Stimulated activated CD4-positive, alpha-beta T cell treated with anti-CD3 and anti-CD28 coated beads, Interleukin-15, amount 100 ng/mL, for 1 hour (primary cell): ENCODE measurements around the gene GRID1.

Experiments
- DNase-seq, 2 donors: peaks; one replicate each; pipeline ENCODE4 v3.0.0-alpha.2; 2020; ENCODE audit warnings: low read depth in 1 of 2, low spot score in 1 of 2

Gene GRID1

DNA sequence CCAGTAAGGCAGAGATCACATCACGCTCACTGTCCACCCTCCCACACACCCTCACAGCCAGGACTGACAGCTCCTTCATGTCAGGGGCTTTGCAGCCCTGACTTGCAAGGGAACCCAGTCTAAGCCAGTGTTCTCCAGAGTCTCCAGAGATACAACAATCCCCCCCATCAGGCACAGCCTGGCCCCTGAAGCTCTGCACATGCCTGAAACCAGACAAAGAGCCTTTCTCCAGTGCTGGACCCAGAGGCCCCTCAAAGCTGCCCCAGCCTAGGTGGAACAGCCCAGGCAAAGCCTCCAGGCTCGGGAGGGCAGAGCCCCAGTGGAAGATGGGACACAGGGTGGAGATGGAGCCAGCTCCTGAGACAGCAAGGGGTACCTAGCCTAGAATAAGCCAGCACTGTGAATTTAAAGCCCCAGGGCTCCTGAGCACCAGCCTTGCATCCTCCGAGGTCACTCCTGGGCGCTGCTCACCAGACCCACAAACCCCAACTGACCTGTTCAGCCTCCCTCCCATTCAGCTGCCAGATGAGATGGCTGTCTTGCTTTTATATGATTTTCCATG, 50.2 kb downstream of the GRID1 start:
- no peak for DNase-seq

DNA sequence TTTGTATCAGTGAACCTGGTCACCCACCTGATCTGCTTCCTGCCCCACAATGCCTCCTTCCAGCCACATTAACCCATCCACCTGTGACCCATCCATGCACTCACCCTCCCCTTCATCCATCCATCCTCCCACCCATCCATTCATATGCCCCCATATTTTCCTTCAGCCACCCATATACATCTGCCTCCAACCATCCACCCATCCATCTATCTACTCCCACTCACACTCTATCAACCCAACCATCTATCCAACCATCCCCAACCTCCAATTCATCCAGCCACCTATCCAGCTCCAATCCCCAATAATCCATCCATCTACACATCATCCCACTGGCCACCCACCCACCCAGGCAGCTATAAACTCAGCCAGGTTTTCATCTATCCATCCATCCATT, 51.0 kb downstream of the GRID1 start:
- no peak for DNase-seq

DNA sequence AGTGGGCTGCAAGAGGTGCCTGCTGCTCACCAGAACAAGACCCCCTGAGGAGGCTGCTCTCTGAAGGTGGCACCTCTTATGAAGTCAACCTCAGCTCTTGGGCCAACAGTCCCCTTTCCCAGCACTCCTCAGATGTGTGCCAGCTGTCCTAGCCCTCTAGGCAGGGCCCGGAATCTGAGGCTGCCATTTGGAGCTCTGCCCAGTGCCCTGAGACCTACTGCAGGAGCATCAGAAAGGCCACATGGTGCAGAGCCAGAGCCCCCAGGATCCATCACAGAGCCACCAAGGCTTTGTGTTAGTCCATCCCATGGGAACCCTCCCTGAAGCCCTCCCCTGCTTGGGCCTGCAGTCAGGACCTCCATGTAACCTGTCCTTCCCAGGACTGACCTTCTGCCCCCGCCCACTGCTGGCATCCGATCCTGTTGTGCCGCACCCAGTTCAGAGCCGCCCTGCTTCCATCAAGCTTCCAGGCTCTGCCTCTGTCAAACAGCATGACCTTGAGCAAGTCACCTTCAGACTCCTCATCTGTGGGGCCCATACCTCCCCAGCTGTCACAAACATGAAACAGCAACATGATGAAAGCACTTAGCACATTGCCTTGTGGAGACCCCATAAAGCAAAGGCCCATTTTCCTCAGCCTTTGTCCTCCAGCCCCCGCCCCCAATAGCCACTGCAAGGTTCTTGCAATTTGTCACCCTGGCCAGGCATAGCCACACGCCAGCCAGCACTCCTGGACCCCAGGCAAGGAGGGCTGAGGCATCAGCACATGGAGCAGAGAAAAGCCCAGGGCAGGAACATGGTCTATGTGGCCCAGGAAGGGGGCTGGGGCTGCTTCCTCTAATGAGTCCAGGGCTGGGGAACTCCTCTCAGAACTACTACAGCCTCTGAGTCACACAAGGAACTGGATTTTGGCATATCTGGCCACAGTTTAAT, 51.7 kb downstream of the GRID1 start:
- no peak for DNase-seq

DNA sequence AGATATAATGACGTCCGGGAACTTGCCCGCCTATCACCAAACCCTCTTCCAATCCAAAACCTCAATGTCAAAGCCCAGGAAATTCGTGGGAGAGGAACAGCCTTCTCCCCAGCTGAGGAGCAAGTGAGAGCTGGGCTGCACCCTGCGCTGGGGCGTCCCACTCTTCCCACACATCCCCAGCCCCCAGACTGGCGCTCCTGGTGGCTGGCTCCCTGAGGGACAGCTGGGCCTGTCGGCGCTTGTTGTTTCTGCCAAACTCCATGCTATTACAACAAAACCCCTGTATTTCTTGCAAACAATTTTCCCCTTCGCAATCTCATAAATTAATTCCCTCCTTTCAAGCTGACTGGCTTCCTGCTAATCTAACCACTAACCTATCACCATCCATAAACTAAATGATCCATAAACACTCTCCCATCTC, 53.0 kb downstream of the GRID1 start:
- DNase-seq = no peak

DNA sequence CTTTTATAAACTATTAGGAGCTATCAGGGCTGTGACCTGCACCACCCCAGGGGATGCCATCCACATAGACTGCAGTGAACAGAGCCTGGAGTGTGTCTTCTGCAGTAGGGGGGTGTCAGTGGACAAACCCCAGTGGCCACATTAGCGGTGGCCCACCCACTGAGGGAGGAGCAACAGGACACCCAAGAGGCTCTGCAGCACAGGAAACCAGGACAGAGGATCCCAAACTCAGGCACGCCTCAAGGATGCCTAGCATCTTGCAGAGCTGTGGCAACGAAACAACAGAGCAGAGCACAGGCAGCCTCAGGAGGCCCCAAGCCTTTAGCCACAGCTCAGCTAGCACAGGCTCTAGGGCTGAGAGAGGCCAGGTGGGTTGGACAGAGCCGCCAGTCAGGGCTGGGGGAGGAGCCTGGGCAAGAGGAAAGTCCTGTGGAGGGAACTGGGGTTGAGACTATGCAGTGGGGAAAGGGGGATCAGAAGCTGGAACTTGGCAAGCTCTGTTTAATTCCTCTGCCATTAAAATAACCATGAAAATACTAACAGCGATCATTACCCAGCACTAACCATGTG, 53.8 kb downstream of the GRID1 start:
- no peak for DNase-seq

DNA sequence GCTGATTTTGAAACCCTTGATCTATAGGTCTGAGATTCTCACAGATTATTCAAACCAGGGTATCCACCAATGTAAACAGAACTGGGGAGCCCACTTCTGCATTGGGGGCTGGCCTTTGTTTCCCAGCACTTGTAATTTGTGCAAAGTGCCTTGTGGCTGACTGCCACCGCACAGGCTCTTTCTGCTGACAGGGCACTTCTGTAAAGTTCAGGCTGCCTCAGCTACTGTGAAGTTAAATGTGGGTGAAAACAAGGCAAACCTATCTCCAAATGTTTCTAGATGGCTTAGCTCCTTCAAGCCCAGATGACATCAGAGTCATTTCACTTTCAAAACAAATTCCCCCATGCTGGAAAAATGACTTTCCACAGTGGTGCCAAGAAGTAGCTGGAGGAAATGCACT, 54.7 kb downstream of the GRID1 start:
- DNase-seq = no peak

DNA sequence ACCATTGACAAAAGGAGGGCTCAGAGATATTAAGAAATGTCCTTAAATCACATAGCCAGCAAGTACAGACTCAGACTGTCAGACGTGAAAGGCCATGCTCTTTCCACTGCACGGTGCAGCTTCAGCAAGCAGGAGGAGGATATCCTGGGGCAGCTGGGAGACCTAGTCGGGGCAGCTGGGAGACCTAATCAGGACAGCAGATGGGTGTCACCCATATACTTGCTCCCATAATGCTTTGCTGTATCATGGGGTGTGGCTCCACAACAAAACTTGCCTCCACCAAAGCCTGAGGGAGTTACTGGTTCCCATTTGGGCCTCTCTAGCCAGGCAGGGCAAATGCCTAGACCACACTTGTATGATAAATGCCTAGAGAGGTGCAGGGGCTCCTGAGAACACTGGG, 55.4 kb downstream of the GRID1 start:
- DNase-seq = no peak

DNA sequence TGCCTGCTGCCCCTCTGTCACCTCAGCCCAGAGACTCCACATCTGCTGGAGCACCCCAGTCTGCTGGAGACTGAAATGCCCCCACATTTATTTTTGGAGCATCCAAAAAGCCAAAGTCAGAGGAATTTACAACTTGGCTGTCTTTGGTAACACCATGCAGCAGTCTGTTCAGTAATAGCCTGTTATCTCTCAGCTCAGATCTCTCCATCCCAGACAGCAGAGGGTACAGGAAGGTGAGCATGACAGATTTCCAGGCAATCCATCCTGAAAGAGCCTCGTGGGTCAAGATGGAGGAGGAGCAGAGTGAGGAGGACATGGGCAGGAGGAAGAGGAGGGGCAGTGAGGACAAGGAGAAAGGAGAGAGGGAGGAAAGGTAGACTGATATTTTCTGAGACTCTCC, 55.9 kb downstream of the GRID1 start:
- DNase-seq = no peak

DNA sequence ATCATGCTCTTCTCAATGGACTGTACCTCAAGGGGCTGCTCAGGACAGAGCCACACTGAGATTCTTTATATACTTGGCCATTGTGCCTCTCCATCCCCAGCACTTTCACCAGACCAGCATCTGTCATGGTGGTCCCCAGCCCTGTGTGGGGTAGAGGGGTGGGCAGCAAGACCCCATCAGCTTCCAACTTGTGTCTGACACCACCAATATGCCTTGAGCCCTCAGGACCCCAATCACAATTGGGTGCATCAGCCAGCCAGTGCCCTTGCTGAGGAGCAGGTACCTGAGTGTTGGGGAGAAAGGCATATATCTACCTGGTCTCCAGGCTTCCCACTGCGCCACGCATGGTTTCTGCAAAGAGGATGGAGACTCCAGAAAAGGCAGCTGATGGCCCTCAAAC, 56.3 kb downstream of the GRID1 start:
- DNase-seq = no peak

DNA sequence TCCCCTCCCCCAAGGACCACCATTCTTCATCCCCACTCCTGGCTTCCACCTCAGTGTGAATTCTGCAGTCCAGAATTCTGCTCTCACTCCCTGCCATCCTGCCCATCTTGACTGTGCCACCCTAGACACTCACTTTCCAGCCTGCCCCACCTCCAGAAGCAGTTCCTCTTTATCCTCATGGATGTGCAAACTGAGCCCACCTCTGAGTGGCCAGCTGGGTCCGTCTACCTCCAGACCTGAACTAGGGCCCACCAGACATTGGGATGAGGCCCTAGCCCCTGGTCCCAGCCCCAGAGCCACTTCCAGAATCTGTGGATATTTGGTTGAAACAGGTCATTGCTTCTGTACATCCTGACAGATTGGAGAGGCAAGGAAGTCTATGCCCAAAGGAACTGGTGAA, 58.5 kb downstream of the GRID1 start:
- DNase-seq = no peak

DNA sequence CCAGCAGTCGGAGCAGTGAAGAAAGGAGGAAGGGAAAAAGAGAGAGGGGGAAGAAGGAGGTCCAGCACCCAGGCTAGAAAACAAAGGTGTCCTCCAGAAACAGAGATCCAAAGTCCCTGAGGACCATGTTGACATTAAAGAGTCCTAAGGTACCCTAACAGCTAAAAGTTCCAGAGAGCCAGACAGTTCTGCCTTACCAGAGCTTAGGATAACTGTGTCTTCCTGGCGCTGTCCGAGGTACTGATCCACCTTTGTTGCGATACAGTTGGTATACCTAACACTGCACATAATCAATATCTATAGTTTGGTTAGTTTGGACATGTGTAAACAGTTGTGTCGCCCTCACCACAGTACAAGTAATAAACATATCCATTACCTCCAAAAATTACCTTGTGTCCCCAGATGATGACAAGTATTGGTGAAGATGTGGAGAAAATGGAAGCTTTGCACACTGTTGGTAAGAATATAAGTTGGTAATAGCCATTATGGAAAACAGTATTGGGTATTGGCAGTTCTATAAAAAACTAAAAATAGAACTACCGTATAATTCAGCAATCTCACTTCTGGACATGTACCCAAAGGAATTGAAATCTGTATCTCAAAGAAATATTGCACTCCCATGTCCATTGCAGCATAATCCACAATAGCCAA, 59.8 kb downstream of the GRID1 start:
- DNase-seq = no peak

DNA sequence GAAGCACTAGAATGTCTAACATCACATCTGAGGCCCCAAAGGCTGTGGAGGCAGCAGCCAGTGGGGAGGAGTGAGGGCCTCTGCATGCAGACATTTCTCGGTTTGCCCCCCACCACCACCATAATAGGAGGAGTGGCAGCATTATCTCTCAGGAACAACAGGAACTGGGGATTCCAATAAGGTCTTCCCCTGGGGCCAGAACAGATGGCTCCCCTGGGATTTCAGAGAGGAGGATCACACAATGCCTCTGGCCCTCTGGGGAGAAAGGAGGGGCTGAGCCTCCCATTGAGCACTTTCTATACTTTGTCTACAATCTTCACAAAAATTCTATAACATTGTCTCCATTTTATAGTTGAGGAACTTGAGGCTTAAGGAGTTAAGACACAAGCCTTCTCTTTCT, 61.1 kb downstream of the GRID1 start:
- DNase-seq = no peak

DNA sequence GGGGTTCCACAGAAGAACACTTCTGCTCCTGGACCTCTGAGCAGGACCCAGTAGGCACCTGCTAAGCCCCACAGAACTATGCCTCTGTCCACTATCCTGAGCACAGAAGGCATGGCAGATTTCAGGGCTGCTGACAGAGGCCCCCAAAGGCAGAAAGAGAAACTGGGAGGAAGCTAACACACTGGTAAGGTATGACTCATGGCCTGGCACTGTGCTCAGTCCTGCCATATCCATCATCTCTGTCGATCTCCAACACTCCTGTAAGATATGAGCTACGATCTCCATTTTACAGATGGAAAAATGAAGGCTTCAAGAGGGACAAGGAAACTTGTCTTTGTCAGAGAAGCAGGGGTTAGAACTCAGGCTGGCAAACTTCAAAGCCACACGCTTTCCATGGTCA, 62.2 kb downstream of the GRID1 start:
- no peak for DNase-seq

DNA sequence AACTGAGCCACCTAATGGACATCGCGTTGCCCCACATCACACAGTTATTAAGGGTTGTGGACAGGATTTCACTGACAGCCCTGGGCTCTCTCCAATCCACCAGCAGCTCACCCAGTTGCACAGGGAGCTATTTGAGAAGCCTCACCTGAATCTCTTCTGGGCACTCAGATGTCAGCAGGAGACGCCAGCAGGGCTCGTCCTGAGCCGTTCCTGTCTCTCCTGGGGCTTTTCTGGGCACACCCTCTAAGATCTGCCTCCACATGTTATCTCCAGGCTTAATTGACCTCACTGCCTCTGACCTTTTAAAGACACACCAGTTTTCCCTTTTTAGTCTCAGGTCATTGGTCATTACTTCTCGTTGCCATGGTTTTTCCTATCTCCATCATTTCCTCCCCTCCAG, 63.0 kb downstream of the GRID1 start:
- DNase-seq = no peak

DNA sequence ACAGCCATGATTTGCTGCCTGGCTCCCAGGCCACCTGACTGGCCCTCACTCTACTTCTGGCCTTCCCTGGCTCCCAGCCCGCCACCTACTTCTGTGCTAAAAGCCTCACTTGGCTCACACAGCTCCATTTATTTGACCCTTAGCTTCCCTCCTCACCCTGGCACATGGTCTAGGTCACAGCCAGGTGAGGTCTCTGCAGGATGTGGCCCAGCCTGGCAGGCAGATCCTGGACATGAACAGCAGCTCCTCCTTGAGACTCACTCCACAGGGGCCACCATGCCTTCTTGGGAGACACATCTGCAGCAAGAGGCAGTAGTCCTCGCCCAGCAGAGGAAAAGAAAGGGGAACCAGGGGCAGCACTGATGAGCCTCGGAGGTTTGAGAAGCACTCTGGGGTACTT, 64.6 kb downstream of the GRID1 start:
- no peak for DNase-seq

DNA sequence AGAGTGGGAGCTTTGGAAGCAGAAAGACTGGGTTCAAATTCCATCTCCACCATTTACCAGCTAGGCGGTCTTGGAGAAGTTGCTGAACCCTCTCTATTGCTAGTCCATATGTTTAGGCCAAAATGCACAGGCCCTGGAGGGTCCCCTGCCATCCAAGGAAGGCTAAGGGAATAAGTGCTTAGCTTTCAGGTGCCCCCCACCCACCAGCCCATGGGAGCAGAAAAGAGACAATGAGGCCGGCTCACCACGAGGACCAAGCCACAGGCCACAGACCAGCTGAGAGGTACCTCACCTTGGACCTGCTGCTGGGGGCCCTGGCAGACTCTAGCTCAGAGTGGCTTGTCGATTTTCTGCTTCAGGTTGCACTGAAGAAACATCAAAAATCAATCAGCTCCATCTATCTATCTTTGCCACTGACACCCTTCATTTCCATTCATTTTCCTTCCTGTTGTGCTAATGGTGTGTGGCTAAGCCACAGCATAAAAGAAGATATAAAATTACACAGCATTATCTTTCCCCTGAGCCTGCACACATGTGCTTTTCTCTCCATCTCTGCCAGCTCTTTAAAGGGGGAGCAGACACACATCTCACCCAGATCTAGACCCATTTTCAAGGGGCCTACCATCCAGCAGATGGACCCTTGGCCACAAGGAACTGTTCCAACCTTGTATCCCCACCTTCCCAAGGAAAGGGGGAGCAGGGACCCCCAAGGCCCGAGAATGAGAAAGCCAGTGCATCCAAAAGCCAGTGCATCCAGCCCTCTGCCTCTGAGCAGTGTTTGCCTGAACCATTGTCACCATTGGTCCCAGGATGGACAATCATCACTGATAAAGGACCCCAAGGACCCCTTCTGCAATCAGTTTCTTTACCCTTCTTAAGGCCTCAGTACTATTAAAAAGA, 65.4 kb downstream of the GRID1 start:
- no peak for DNase-seq

DNA sequence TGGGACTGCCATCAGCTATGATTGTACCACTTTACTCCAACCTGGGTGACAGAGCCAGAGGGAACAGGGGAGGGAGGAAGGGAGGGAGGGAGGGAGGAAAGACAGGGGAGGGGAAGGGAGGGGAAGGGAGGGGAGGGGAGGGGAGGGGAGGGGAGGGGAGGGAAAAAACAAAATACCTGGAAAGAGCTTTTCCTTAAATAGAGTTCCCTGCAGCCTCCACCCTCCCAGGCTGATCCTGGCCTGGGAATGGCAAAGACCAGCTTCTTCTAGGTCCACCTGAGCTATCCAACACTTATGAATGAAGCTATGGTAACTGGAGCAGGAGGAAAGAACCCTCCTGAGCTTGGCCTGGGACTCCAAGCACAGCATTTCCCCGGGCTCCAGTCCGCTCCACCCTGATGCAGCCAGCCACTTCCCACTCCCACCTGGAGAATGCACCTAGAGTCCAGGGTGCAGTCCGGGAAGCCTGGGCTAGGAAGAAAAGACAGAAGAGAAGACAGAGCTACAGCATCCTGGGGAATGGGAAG, 66.1 kb downstream of the GRID1 start:
- DNase-seq = no peak

DNA sequence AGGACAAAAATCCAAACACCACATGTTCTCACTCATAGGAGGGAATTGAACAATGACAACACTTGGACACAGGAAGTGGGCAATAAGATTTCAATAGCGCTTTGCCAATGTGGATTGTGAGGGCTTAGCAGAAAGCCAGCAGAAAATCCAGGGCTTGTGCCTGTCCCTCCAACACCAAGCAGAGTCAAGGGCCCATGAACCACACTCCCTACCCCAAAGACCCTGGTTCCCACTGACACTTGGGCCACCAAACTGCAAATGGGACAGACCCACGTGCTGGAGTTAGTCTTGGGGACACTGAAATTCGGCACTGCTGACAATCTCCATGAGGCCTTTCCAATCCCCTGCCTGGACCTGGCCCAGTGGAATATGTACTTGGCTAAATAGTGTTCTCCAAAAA, 67.0 kb downstream of the GRID1 start:
- DNase-seq = no peak

DNA sequence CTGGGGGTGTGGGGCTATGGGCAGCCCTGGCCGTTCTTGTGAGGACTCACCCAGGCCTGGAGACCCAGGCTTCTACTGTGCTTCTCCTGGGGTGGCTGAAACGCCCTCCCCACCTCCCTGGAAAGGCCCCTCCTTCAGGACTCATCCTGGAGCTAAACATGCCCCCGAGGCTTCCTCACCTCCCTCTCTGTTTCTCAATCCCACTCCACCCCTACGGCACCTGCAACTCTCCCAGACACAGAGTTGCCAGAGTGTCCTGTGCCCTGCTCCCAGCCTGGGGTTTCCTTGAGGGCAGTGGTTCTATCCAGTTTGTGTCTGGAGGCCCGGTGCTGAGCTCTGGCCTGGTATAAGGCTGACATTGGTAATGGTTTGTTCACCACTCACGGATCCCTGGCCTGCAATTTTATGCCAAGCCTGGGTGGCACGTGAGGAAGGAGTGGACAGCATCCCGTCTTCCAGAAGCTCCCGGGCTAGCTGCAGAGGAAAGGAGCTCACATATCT, 68.0 kb downstream of the GRID1 start:
- DNase-seq = no peak

DNA sequence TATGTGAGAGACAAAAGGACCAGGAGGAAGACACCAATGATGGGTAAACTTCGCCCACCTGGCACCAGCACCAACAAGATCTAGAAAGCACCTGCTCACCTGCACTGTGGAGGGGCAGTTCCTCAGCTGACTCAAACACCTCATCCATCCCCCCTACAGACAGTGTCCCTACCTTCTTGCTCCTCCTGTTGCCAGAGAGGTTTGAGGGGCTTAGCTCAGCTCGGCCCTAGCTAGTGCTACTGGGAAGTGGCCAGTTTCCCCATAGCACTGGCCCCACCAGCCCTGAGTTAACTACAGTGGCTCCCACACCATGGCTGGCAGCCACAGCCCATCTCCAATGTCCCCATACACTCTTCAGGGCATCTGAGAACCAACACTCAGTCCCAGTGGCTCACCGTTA, 70.8 kb downstream of the GRID1 start:
- DNase-seq = no peak

DNA sequence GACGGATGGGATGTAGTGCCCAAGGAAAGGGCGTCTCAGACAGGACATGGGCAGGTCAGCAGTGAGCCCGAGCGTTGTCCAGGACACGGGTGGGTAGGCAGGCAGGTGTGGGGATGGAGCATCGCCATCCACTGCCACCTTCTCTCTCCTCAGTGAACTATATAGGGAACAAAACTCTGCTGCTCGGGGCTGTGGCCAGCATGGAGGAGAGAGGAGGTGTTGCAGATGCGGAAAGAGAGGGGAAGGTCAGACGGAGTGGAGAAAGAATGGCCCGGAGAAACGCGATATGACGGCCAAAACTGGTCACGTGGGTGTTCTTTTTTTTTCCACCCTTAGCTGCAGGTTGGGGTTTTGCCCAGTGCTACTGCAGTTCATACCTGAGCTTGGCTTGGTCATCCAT, 71.2 kb downstream of the GRID1 start:
- DNase-seq = no peak
